Activated CD4-positive, alpha-beta T cell treated with anti-CD3 and anti-CD28 coated beads for 48 hours (primary cell): Measurements from ENCODE around the gene GET4.

Source experiments
- DNase-seq: peaks from one replicate; pipeline ENCODE4 v3.0.0-alpha.2; 2020

GET4 gene

GRCh38 chr7:873367-874002 is 2.9 kb upstream of the GET4 start:
- peak; percentile 82 for DNase-seq

GRCh38 chr7:874031-874749 is 2.2 kb upstream of the GET4 start:
- no peak for DNase-seq

- DNase-seq = no peak
Observed at GRCh38 chr7:875051-875450, 1.3 kb upstream of the GET4 start.

- DNase-seq = no peak
Observed at GRCh38 chr7:875476-876076, 778 bp upstream of the GET4 start.

- DNase-seq = no peak
Observed at GRCh38 chr7:876972-877311, 588 bp downstream of the GET4 start.

DNA sequence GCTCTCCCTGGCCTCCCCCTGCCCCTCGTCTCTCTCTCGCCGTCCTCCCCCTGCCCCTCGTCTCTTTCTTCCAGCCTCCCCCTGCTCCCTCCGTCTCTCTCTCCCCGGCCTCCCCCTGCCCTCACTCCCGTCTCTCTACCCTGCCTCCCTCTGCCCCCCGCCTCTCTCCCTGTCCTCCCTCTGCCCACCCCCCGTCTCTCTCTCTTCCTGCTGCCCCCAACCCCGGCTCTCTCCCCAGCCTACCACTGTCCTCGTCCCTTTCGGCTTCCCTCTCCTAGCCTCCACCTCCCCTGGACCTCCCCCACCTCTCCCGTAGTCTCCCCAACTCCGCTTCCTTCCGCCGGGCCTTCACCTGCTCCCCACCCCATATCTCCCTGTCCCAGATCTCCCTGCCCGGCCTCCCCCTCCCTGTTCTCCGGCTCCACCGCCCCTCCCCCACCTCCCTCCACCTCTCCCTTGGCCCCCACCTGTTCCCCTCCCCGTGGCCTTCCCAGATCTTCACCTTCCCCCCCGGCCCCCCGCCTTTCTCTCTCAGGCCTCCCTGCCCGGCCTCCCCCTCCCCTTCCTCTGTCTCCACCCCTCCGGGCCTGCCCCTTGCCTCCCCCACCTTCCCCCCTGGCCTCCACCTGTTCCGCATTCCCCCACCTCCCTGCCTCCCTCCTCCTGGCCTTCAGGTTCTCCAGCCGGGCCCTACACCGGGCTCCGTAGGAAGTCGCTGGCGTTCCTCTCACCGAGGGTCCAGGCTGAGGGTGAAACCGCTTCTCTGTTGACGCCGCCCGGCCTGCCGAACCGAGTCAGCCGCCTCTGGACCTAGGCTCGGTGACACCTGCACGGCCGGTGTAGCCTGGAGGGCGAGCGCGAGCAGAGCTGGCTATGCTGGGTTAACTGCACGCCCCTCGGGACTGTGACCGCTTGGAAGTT is 1.2 kb downstream of the GET4 start:
- peak; percentile 28 for DNase-seq

DNA sequence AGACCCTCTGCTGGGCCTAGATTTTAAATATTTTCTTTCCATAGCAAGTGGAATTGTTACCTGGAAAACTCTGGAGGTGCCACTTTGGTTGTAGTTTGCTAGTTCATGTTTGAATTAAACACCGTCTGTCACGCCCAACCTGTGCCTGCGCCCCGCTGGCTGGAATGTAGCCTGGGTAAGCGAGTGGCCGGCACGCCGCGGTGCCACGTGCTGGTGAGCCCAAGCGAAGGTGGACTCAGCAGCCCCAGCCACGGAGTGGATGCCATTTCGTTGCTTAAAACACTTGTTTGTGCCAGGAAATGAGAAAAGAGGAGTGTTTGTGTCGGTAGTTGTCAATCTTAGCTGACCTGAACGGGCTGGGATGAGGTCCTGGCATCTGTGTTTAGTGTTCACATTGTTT is 2.7 kb downstream of the GET4 start:
- DNase-seq = no peak

- no peak for DNase-seq
Observed at GRCh38 chr7:879706-880105, 3.4 kb downstream of the GET4 start.

- no peak for DNase-seq
Observed at GRCh38 chr7:880450-880849, 4.1 kb downstream of the GET4 start.

GRCh38 chr7:881441-882234 is 5.3 kb downstream of the GET4 start:
- no peak for DNase-seq

- no peak for DNase-seq
Observed at GRCh38 chr7:882336-883035, 6.1 kb downstream of the GET4 start.

DNA sequence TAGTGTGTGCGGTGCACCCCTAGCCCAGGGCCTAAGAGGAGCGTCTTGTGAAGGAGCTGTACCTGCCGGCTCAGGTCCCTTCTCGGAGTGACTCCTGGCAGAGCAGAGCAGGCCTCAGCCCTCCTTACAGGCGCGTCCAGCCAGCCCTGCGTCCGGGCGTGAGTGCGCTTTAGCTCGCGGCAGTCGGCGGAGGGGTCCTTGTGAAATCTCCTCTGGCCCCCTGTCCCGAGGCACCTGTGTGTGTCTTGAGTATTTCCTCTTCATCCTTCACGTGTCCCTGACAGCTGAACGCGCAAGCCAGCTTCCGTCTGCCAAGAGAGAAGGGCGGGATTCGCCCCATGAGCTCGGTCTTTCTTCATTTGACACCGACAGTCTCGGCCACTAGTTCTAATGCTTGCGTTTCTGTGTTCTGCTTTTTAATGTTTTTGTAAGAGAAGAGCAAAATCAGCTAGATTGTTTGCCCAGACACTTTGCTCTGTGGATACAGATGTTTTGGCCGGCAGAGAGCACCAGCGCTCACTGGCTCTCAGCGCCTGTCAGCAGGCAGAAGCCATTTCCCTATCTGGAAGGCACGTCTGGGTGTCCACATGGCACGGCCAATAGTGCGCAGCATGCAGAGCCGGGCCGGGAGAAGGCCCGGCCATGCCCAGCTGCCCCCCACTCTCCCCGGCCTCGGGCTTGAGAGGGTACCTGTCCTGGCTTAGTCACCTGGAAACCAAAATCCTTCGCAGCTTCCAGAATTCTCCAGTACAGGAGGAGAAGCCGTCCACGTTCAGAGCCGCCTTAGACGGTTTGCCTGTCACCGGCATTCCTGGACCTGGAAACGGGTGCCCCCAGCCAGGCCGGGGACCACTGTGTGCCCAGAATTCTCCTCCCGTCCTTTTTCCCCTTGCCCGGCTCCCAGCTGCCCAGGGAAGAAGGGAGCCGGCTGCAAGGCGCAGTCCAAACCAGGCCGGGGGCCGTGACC is 7.0 kb downstream of the GET4 start:
- DNase-seq = no peak

DNA sequence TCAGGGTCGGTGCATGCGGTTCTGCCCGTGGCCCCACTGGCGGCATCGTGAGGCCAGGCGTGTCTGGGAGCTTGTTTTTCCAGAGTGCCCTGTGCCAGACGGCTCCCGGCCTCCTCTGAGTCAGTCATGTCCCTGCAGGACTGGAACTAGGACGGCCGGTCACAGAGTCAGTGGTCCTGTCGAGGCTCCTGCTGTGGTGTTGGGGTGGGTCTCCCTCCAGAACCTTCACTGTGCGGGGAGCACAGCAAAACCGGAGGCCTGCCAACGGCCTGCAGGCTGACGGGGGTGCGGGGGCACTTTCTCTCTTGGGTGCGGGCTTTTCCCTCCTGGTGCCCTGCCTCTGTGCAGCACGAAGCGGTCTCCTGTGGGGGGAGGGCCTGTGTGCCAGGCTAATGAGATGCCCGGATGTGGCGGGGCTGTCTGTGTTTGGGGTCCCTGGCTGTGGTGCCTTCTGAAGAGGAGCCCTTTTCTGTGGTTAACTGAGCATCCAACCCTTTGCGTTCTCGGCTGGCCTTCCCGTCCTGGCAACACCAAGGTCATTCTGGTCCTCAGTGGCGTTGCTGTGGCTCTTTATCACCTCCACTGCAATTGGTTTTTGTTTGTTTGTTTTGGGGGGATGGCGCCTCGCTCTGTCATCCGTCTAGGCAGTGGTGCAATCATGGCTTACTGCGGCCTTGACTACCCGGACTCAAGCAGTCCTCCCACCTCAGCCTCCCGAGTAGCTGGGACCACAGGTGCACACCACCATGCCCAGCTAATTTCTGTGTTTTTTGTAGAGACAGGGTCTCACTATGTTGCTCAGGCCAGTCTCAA is 8.0 kb downstream of the GET4 start:
- DNase-seq = no peak

GRCh38 chr7:885261-885892 is 9.0 kb downstream of the GET4 start:
- DNase-seq = no peak

DNA sequence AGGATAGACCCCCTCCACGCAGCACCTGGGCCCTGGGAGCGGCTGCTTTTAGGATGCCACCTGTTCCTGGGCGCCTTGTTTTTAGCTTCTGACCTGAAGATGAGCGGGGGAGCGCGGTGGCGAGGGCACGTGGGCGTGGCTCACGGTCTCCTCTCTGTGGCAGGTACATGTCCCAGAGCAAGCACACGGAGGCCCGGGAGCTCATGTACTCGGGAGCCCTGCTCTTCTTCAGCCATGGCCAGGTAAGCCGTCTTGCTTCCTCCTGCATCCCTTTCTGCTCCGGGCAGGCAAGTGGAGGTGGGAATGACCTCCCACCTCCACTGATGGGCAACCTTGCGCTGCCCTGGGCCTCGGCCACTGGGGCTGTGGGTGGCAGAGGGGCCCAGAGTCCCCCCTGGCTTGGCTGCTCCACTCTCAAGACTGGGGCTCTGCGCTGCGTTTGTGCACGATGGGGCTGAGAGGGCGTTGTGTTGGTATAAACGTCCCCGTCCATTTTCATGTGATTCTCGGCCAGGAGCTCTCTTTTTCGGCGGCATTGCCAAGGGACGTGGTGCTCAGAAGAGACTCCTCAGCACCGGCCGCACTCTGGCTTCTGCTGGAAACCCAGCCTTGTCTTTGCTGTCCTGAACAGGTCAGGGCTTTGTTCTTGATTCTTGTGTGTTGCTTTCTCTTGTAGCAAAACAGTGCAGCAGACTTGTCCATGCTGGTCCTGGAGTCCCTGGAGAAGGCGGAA is 9.7 kb downstream of the GET4 start:
- DNase-seq = no peak

- no peak for DNase-seq
Observed at GRCh38 chr7:886626-887487, 10.5 kb downstream of the GET4 start.

GRCh38 chr7:887488-887820 is 11.1 kb downstream of the GET4 start:
- DNase-seq = no peak
